ENCODE results near the gene STEAP4. TPM values are rescaled to one million over a fixed set of nuclear protein-coding genes. Genes with fewer than 3 reads are reported as not detected.

The STEAP4 gene
- total and polyA plus RNA-seq, 2 of the 13 experiments (the other 11 are each of a cell fraction or from before 2014, with no cell fraction given) = not detected

DNA sequence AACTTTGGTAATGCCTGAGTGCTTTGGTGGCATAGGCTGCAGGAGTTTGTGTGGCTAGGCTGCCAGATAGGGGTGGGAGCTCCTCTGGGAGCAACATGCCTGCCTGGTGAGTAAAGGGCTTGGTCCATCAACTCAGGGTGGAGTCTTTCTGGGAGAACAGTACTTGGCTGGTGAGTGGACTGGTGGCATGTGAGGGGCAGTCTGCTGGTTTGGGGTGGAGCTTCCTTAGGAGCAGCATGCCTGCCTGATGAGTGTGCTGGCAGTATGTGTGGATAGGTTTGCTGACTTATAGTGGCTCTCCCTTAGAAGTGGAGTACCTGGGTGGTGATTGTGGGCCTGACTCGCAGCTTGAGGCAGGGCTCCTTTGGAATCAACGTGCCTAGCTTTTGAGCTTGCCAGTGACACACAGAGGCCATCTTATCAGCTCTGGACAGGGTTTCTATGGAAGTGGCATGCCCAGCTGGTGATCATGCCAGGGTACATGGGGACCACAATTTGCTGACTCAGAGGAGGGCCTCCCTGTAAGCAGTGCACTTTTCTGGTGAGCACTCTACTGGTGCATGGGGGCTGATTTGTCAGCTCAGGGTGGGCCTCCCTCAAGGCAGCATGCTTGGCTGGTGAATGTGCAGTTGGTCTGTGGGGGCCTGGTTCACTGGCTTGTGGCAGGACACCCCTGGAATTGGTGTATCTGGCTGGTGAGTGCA lies 51.8 kb downstream of the STEAP4 start (continued):
- TF ChIP-seq, protein P1, sequence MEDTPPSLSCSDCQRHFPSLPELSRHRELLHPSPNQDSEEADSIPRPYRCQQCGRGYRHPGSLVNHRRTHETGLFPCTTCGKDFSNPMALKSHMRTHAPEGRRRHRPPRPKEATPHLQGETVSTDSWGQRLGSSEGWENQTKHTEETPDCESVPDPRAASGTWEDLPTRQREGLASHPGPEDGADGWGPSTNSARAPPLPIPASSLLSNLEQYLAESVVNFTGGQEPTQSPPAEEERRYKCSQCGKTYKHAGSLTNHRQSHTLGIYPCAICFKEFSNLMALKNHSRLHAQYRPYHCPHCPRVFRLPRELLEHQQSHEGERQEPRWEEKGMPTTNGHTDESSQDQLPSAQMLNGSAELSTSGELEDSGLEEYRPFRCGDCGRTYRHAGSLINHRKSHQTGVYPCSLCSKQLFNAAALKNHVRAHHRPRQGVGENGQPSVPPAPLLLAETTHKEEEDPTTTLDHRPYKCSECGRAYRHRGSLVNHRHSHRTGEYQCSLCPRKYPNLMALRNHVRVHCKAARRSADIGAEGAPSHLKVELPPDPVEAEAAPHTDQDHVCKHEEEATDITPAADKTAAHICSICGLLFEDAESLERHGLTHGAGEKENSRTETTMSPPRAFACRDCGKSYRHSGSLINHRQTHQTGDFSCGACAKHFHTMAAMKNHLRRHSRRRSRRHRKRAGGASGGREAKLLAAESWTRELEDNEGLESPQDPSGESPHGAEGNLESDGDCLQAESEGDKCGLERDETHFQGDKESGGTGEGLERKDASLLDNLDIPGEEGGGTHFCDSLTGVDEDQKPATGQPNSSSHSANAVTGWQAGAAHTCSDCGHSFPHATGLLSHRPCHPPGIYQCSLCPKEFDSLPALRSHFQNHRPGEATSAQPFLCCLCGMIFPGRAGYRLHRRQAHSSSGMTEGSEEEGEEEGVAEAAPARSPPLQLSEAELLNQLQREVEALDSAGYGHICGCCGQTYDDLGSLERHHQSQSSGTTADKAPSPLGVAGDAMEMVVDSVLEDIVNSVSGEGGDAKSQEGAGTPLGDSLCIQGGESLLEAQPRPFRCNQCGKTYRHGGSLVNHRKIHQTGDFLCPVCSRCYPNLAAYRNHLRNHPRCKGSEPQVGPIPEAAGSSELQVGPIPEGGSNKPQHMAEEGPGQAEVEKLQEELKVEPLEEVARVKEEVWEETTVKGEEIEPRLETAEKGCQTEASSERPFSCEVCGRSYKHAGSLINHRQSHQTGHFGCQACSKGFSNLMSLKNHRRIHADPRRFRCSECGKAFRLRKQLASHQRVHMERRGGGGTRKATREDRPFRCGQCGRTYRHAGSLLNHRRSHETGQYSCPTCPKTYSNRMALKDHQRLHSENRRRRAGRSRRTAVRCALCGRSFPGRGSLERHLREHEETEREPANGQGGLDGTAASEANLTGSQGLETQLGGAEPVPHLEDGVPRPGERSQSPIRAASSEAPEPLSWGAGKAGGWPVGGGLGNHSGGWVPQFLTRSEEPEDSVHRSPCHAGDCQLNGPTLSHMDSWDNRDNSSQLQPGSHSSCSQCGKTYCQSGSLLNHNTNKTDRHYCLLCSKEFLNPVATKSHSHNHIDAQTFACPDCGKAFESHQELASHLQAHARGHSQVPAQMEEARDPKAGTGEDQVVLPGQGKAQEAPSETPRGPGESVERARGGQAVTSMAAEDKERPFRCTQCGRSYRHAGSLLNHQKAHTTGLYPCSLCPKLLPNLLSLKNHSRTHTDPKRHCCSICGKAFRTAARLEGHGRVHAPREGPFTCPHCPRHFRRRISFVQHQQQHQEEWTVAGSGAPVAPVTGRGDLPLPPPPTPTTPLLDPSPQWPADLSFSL (CRISPR knock-in tag; IDR thresholded peaks at IDR 0.05) = no peak
- TF ChIP-seq FOXP1 (IDR thresholded peaks at IDR 0.05) = no peak
- TF ChIP-seq FOXP1 (CRISPR knock-in tag; IDR thresholded peaks at IDR 0.05) = no peak
- TF ChIP-seq ZNF205 (CRISPR knock-in tag; IDR thresholded peaks at IDR 0.05) = no peak

DNA sequence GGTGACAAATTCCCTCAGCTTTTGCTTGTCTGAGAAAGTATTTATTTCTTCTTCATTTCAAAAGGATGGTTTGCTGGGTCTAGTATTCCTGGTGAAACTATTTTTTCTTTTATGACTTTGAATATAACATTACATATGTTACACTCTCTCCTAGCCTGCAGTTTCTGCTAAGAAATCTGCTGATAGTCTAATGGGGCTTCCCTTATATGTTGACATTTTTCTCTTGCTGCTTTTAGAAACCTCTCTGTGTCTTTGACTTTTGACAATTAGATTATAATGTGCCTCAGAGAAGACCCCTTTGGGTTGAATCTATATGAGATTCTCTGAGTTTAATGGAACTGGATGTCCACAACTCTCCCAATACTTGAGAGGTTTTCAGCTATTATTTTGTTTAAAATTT lies 53.1 kb downstream of the STEAP4 start:
- CTCF ChIA-PET (ENCODE audit: low intra/inter-chr PET ratio, low total read pairs) = no interaction called here
- no peak for TF ChIP-seq KDM5A (IDR thresholded peaks at IDR 0.05; ENCODE audit: borderline replicate concordance, low read length)
- TF ChIP-seq, protein P2, sequence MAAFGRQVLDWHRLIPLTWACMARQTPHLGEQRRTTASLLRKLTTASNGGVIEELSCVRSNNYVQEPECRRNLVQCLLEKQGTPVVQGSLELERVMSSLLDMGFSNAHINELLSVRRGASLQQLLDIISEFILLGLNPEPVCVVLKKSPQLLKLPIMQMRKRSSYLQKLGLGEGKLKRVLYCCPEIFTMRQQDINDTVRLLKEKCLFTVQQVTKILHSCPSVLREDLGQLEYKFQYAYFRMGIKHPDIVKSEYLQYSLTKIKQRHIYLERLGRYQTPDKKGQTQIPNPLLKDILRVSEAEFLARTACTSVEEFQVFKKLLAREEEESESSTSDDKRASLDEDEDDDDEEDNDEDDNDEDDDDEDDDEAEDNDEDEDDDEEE (CRISPR knock-in tag; IDR thresholded peaks at IDR 0.05) = no peak
- no peak for TF ChIP-seq KAT2B (IDR thresholded peaks at IDR 0.05; ENCODE audit: borderline replicate concordance, low read depth, low read length)
- TF ChIP-seq ARNT2 (CRISPR knock-in tag; IDR thresholded peaks at IDR 0.05; ENCODE audit: low read depth) = no peak
- TF ChIP-seq ZNF510 (CRISPR knock-in tag; IDR thresholded peaks at IDR 0.05; ENCODE audit: low read depth) = no peak
- TF ChIP-seq TSC22D2 (CRISPR knock-in tag; IDR thresholded peaks at IDR 0.05; ENCODE audit: borderline replicate concordance) = no peak
- no peak for TF ChIP-seq NRL (CRISPR knock-in tag; IDR thresholded peaks at IDR 0.05; ENCODE audit: borderline replicate concordance)
- no peak for TF ChIP-seq HCFC1 (IDR thresholded peaks at IDR 0.05; ENCODE audit: low read depth, low read length)
- TF ChIP-seq, protein P3, sequence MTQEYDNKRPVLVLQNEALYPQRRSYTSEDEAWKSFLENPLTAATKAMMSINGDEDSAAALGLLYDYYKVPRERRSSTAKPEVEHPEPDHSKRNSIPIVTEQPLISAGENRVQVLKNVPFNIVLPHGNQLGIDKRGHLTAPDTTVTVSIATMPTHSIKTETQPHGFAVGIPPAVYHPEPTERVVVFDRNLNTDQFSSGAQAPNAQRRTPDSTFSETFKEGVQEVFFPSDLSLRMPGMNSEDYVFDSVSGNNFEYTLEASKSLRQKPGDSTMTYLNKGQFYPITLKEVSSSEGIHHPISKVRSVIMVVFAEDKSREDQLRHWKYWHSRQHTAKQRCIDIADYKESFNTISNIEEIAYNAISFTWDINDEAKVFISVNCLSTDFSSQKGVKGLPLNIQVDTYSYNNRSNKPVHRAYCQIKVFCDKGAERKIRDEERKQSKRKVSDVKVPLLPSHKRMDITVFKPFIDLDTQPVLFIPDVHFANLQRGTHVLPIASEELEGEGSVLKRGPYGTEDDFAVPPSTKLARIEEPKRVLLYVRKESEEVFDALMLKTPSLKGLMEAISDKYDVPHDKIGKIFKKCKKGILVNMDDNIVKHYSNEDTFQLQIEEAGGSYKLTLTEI (CRISPR knock-in tag; conservative IDR thresholded peaks at IDR 0.05) = no peak

More for the DNA sequence above, 53.1 kb downstream of the STEAP4 start:
- Histone ChIP-seq H3K4me1 (ENCODE audit: insufficient read depth, low read length) (no peaks in the 10 kb centered on the region), H3K9ac (ENCODE audit: insufficient read depth, low read depth, low read length) (no peak overlapping the region), H3K4me3 (replicated peaks in 1 of 3; ENCODE audit: insufficient read depth in 1 of 3, low read depth in 2 of 3, low read length in 3 of 3) (no peak overlapping the region), H3K36me3 (replicated peaks in 1 of 2; ENCODE audit: control insufficient read depth in 1 of 2, insufficient read depth in 2 of 2, low read length in 2 of 2) (no peaks in the 10 kb centered on the region), H2AFZ (ENCODE audit: low read length) (no peak overlapping the region), H3K79me2 (ENCODE audit: insufficient read depth, low read length) (no peaks in the 10 kb centered on the region), H3K27me3 (ENCODE audit: control insufficient read depth in 1 of 2, insufficient read depth in 2 of 2, low read length in 2 of 2) (no peaks in the 10 kb centered on the region), H3K9me3 (ENCODE audit: low read length) (peaks cover 14% of the 10 kb centered on the region; the same call in 1 of the 2 replicates), H3K4me2 (ENCODE audit: low read depth, low read length) (no peak overlapping the region), H3K27ac (ENCODE audit: extremely low read length, insufficient read depth, low read length) (no peak overlapping the region), H4K20me1 (ENCODE audit: insufficient read depth, low read length) (no peaks in the 10 kb centered on the region)
- DNase-seq (ENCODE audit: low spot score) (no peak), ATAC-seq (no peak), FAIRE-seq (no peak)
- in situ Hi-C loops (cut with HindIII; ENCODE audit: extremely low pct_ligation_motif_present, low pct_unique_long_range_greater_than_20kb) (no loop called here), intact Hi-C loops (cut with micrococcal nuclease; ENCODE audit: unreplicated experiment) (no loop called here)
- POLR2A ChIA-PET = no interaction called here
- BruUV-seq (replicated peaks) = no TSS peak
